ENCODE results near the gene LSAMP. TPM values are rescaled to one million over a fixed set of nuclear protein-coding genes. Genes with fewer than 3 reads are reported as not detected.

The LSAMP gene
- total and polyA plus RNA-seq, 2 of the 8 experiments (the other 6 are each of a cell fraction or from before 2014, with no cell fraction given), result 1.8 to 5.7 TPM

- no peaks in the 10 kb centered on the region for H3K36me3 ChIP-seq (ENCODE audit: control insufficient read depth in 2 of 4, insufficient read depth in 4 of 4, low read length in 3 of 4)
- no peaks in the 10 kb centered on the region for H3K79me1 ChIP-seq (ENCODE audit: low read depth, low read length)
- WGBS, 2 experiments (ENCODE audit: extremely low coverage in 1 of 2, insufficient coverage in 1 of 2, insufficient read length in 1 of 2, insufficient replicate concordance in 2 of 2, low coverage in 1 of 2, low lambda C conversion rate in 2 of 2, missing lambda C conversion rate in 1 of 2), result 89% methylated on average over 2 of the region's 2 CpGs; no CpG with 5 or more reads in 1 of the 2 experiments
- no peak overlapping the region for H4K91ac ChIP-seq (replicated peaks; ENCODE audit: insufficient read length, low read length)
- POLR2A ChIA-PET (ENCODE audit: partially characterized antibody), result no interaction called here
- no peak overlapping the region for H4K8ac ChIP-seq (ENCODE audit: extremely low read depth, insufficient read depth, low read length)
- H3K27me3 ChIP-seq (replicated peaks in 1 of 4; ENCODE audit: control insufficient read depth in 3 of 4, extremely low read depth in 1 of 4, insufficient read depth in 3 of 4, low read length in 3 of 4), result no peaks in the 10 kb centered on the region
- DNase-seq (ENCODE audit: low read depth in 1 of 2, low spot score in 2 of 2) (no peak), FAIRE-seq (no peak)
- H3K79me2 ChIP-seq (ENCODE audit: control insufficient read depth in 1 of 2, insufficient read depth in 2 of 2, low read length in 2 of 2), result no peaks in the 10 kb centered on the region
- H3K27ac ChIP-seq (ENCODE audit: low read depth, low read length), result no peak overlapping the region
- no peaks in the 10 kb centered on the region for H3K23me2 ChIP-seq (ENCODE audit: low read depth, low read length)
- H3K4me3 ChIP-seq (ENCODE audit: extremely low read depth in 1 of 4, insufficient read depth in 2 of 4, low read depth in 3 of 4, low read length in 4 of 4), result no peak overlapping the region
- no peak overlapping the region for H2AFZ ChIP-seq (ENCODE audit: low read length)
- no peak overlapping the region for H3K23ac ChIP-seq (ENCODE audit: insufficient read length)
- H3K18ac ChIP-seq (ENCODE audit: extremely low read depth, low read length), result no peak overlapping the region
- no peak overlapping the region for H2BK120ac ChIP-seq (replicated peaks; ENCODE audit: low read depth, low read length)
- no peak overlapping the region for H2AK5ac ChIP-seq (ENCODE audit: low read depth, low read length)
- TF ChIP-seq SIN3A (conservative IDR thresholded peaks at IDR 0.05 in 1 of 2, IDR thresholded peaks at IDR 0.05 in 1 of 2; ENCODE audit: low read depth in 1 of 2, low read length in 2 of 2), result no peak
- no peak for TF ChIP-seq YY1 (IDR thresholded peaks at IDR 0.05; ENCODE audit: low read depth, low read length)
- no peak for TF ChIP-seq ASH2L (IDR thresholded peaks at IDR 0.05; ENCODE audit: low read length)
- TF ChIP-seq HDAC6 (IDR thresholded peaks at IDR 0.05; ENCODE audit: low read depth, low read length), result no peak
- TF ChIP-seq KDM4A (IDR thresholded peaks at IDR 0.05; ENCODE audit: low read depth, low read length, severe bottlenecking), result no peak
- H4K20me1 ChIP-seq (replicated peaks in 1 of 2; ENCODE audit: control insufficient read depth in 1 of 2, insufficient read depth in 2 of 2, low read length in 2 of 2), result no peaks in the 10 kb centered on the region
- H3K9ac ChIP-seq (replicated peaks in 1 of 4; ENCODE audit: extremely low read depth in 1 of 4, low read depth in 3 of 4, low read length in 3 of 4), result no peak overlapping the region
- no peak overlapping the region for H2BK20ac ChIP-seq (ENCODE audit: low read length)
- CTCF ChIA-PET (ENCODE audit: partially characterized antibody), result no interaction called here
- no peak overlapping the region for H3K14ac ChIP-seq (ENCODE audit: insufficient read length)
- no peak overlapping the region for H2BK15ac ChIP-seq (ENCODE audit: low read length)
- H3K9me3 ChIP-seq (ENCODE audit: insufficient read depth in 2 of 2, low read depth in 1 of 2, low read length in 1 of 2), result no peaks in the 10 kb centered on the region
- H3K4ac ChIP-seq (replicated peaks; ENCODE audit: insufficient read length, low read depth, low read length), result no peak overlapping the region
- H3K4me2 ChIP-seq (ENCODE audit: insufficient read depth in 1 of 2, low read depth in 2 of 2, low read length in 2 of 2), result no peak overlapping the region
- H3K56ac ChIP-seq (replicated peaks; ENCODE audit: insufficient read length, low read depth, low read length), result no peak overlapping the region
- no peak overlapping the region for H2BK5ac ChIP-seq (ENCODE audit: low read depth, low read length)
- H4K5ac ChIP-seq (ENCODE audit: insufficient read length, low read depth, low read length), result no peak overlapping the region
- no peak overlapping the region for H2BK12ac ChIP-seq (ENCODE audit: low read depth, low read length)
- H3K4me1 ChIP-seq (replicated peaks in 1 of 4; ENCODE audit: control insufficient read depth in 3 of 4, insufficient read depth in 4 of 4, low read length in 3 of 4), result no peaks in the 10 kb centered on the region
These were observed 394.9 kb downstream of the LSAMP start for GRCh38 chr3:116050311-116050915.

Data from H1 (cell line).